ENCODE data around the gene RAB6A.

GRCh38 chr11:73652046-73652730 lies 108.7 kb downstream of the RAB6A start:
- TF ChIP-seq CTCF (IDR thresholded peaks at IDR 0.05; ENCODE audit: low read depth, low read length, poor library complexity, severe bottlenecking): no peak
- no peak for TF ChIP-seq EZH2phosphoT487 (IDR thresholded peaks at IDR 0.05; ENCODE audit: borderline replicate concordance, low read length)
